Lower leg skin (tissue), 3 donors: ENCODE measurements around the gene BARX2.

Source experiments
- CTCF ChIP-seq, 3 donors: fragments of 450-650 bp; IDR thresholded peaks; one replicate each; pipeline ENCODE4 v1.5.1; 2016; ENCODE audit warnings: antibody characterized with exemption in 3 of 3, mild to moderate bottlenecking in 3 of 3, moderate library complexity in 2 of 3
- POLR2A ChIP-seq, 2 donors: fragments of 450-650 bp; IDR thresholded peaks; one replicate each; pipeline ENCODE4 v1.6.1; 2016 to 2017; ENCODE audit warnings: antibody characterized with exemption in 2 of 2, mild to moderate bottlenecking in 1 of 2, moderate library complexity in 1 of 2

GRCh38 chr11:129423426-129423825 is 47.8 kb downstream of the BARX2 start:
- no peak for TF ChIP-seq CTCF (IDR thresholded peaks at IDR 0.05)
- TF ChIP-seq POLR2A (IDR thresholded peaks at IDR 0.05) = no peak
